ENCODE data around the gene TSSK6. TPM values are rescaled to one million over a fixed set of nuclear protein-coding genes. Genes with fewer than 3 reads are reported as not detected.

Gene TSSK6
- total and polyA plus RNA-seq, 4 donors, result 0.21 to 2.3 (median 1.1) TPM

GRCh38 chr19:19504754-19505668 lies 10.3 kb downstream of the TSSK6 start:
- Histone ChIP-seq H3K27me3 (ENCODE audit: control insufficient read depth in 4 of 4, insufficient read depth in 4 of 4, low read length in 3 of 4) (no peaks in the 10 kb centered on the region), H3K4me1 (ENCODE audit: control insufficient read depth in 4 of 4, insufficient read depth in 4 of 4, low read length in 3 of 4) (no peaks in the 10 kb centered on the region), H3K9ac (ENCODE audit: low read depth in 1 of 2, low read length in 2 of 2) (no peak overlapping the region), H3K9me3 (ENCODE audit: control insufficient read depth in 4 of 4, low read length in 3 of 4) (no peaks in the 10 kb centered on the region), H3K27ac (ENCODE audit: low read depth in 1 of 2, low read length in 2 of 2) (no peak overlapping the region), H3K36me3 (ENCODE audit: control insufficient read depth in 4 of 4, insufficient read depth in 3 of 4, low read depth in 1 of 4, low read length in 3 of 4) (peaks cover 17 to 70% (median 32%) of the 10 kb centered on the region in 4 donors), H3K4me3 (ENCODE audit: low read depth in 1 of 3, low read length in 3 of 3) (no peak overlapping the region)
- TF ChIP-seq GABPA (IDR thresholded peaks at IDR 0.05 in 1 of 2, conservative IDR thresholded peaks at IDR 0.05 in 1 of 2) (no peak), NR2F2 (IDR thresholded peaks at IDR 0.05) (no peak), RAD21 (IDR thresholded peaks at IDR 0.05) (no peak), TAF1 (conservative IDR thresholded peaks at IDR 0.05) (no peak), EGR1 (IDR thresholded peaks at IDR 0.05; ENCODE audit: low read depth in 2 of 2) (no peak)
- TF ChIP-seq, protein P1, sequence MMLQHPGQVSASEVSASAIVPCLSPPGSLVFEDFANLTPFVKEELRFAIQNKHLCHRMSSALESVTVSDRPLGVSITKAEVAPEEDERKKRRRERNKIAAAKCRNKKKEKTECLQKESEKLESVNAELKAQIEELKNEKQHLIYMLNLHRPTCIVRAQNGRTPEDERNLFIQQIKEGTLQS (IDR thresholded peaks at IDR 0.05), result no peak
- DNase-seq (ENCODE audit: low spot score), result no peak
- 95% methylated on average over 23 of the region's 23 CpGs for WGBS

GRCh38 chr19:19502808-19503602 lies 12.3 kb downstream of the TSSK6 start:
- H3K27me3 ChIP-seq (ENCODE audit: control insufficient read depth in 4 of 4, insufficient read depth in 4 of 4, low read length in 3 of 4), result no peaks in the 10 kb centered on the region
- DNase-seq (ENCODE audit: low spot score), result no peak
- H3K4me3 ChIP-seq (ENCODE audit: low read depth in 1 of 3, low read length in 3 of 3), result no peak overlapping the region
- no peaks in the 10 kb centered on the region for H3K4me1 ChIP-seq (ENCODE audit: control insufficient read depth in 4 of 4, insufficient read depth in 4 of 4, low read length in 3 of 4)
- WGBS, result 94% methylated on average over 18 of the region's 18 CpGs
- no peaks in the 10 kb centered on the region for H3K9me3 ChIP-seq (ENCODE audit: control insufficient read depth in 4 of 4, low read length in 3 of 4)
- H3K9ac ChIP-seq (ENCODE audit: low read depth in 1 of 2, low read length in 2 of 2), result no peak overlapping the region
- H3K27ac ChIP-seq (ENCODE audit: low read depth in 1 of 2, low read length in 2 of 2), result no peak overlapping the region
- TF ChIP-seq, protein P2, sequence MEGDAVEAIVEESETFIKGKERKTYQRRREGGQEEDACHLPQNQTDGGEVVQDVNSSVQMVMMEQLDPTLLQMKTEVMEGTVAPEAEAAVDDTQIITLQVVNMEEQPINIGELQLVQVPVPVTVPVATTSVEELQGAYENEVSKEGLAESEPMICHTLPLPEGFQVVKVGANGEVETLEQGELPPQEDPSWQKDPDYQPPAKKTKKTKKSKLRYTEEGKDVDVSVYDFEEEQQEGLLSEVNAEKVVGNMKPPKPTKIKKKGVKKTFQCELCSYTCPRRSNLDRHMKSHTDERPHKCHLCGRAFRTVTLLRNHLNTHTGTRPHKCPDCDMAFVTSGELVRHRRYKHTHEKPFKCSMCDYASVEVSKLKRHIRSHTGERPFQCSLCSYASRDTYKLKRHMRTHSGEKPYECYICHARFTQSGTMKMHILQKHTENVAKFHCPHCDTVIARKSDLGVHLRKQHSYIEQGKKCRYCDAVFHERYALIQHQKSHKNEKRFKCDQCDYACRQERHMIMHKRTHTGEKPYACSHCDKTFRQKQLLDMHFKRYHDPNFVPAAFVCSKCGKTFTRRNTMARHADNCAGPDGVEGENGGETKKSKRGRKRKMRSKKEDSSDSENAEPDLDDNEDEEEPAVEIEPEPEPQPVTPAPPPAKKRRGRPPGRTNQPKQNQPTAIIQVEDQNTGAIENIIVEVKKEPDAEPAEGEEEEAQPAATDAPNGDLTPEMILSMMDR (IDR thresholded peaks at IDR 0.05; ENCODE audit: low read depth, low read length, missing input control), result no peak
- TF ChIP-seq JUND (IDR thresholded peaks at IDR 0.05), result no peak
- TF ChIP-seq NR2F2 (IDR thresholded peaks at IDR 0.05), result no peak
- TF ChIP-seq, protein P3, sequence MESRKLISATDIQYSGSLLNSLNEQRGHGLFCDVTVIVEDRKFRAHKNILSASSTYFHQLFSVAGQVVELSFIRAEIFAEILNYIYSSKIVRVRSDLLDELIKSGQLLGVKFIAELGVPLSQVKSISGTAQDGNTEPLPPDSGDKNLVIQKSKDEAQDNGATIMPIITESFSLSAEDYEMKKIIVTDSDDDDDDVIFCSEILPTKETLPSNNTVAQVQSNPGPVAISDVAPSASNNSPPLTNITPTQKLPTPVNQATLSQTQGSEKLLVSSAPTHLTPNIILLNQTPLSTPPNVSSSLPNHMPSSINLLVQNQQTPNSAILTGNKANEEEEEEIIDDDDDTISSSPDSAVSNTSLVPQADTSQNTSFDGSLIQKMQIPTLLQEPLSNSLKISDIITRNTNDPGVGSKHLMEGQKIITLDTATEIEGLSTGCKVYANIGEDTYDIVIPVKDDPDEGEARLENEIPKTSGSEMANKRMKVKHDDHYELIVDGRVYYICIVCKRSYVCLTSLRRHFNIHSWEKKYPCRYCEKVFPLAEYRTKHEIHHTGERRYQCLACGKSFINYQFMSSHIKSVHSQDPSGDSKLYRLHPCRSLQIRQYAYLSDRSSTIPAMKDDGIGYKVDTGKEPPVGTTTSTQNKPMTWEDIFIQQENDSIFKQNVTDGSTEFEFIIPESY (IDR thresholded peaks at IDR 0.05), result no peak
- TF ChIP-seq MAX (IDR thresholded peaks at IDR 0.05), result no peak
- no peak for TF ChIP-seq FOXA2 (IDR thresholded peaks at IDR 0.05)
- no peak for TF ChIP-seq TAF1 (conservative IDR thresholded peaks at IDR 0.05)
- peaks cover 21 to 90% (median 46%) of the 10 kb centered on the region in 4 donors for H3K36me3 ChIP-seq (ENCODE audit: control insufficient read depth in 4 of 4, insufficient read depth in 3 of 4, low read depth in 1 of 4, low read length in 3 of 4)

Data from liver (tissue), 9 donors.